Activated naive CD8-positive, alpha-beta T cell treated with anti-CD3 and anti-CD28 coated beads, Interleukin-2, amount 10 ng/mL, durations not matched to agents 7 days and 5 days (primary cell): Measurements from ENCODE around the gene HTR2A. TPM values are rescaled to one million over a fixed set of nuclear protein-coding genes. Genes with fewer than 3 reads are reported as not detected.
A peak's percentile ranks its signal among the peaks of the same experiment; 100 is the strongest.
"Not testable (repeated sequence)": the region's sequence is repeated elsewhere in the genome, so short reads cannot be mapped to it uniquely, and the experiment has no call there.

Experiments used
- ATAC-seq: fragments of 150-1000 bp; cut with Tn5 transposase; one replicate; pipeline ENCODE4 v1.10.0; 2021; ENCODE audit warnings: low read depth, moderate library complexity
- POLR2A ChIA-PET: fragments of 350-600 bp; sonication (Branson Sonifier 250); formaldehyde crosslinking; loops from one replicate; lab custom pipeline; 2021; ENCODE audit warnings: antibody characterized with exemption; lab: Charles Lee
- DNase-seq: peaks from one replicate; pipeline ENCODE4 v3.0.0; 2021
- H3K27ac Mint-ChIP-seq: one replicate; pipeline ENCODE4 v1.8.0; 2022; ENCODE audit warnings: mild to moderate bottlenecking, mixed read lengths
- H3K27me3 Mint-ChIP-seq: one replicate; pipeline ENCODE4 v1.8.0; 2022; ENCODE audit warnings: mild to moderate bottlenecking, moderate library complexity, mixed read lengths
- H3K36me3 Mint-ChIP-seq: one replicate; pipeline ENCODE4 v1.8.0; 2021; ENCODE audit warnings: mild to moderate bottlenecking, mixed read lengths
- H3K4me1 Mint-ChIP-seq: one replicate; pipeline ENCODE4 v1.8.0; 2021; ENCODE audit warnings: mixed read lengths
- H3K4me3 Mint-ChIP-seq: one replicate; pipeline ENCODE4 v1.8.0; 2022; ENCODE audit warnings: mild to moderate bottlenecking, moderate library complexity, mixed read lengths
- H3K9me3 Mint-ChIP-seq: one replicate; pipeline ENCODE4 v1.8.0; 2021; ENCODE audit warnings: mixed read lengths
- total RNA-seq, 2 experiments: library from RNA; stranded (reverse); gene quantifications; one replicate each; pipeline ENCODE4 v1.2.3, GENCODE V29; 2021

Gene HTR2A
- total RNA-seq, 2 experiments from 2014 or later, result not detected

DNA sequence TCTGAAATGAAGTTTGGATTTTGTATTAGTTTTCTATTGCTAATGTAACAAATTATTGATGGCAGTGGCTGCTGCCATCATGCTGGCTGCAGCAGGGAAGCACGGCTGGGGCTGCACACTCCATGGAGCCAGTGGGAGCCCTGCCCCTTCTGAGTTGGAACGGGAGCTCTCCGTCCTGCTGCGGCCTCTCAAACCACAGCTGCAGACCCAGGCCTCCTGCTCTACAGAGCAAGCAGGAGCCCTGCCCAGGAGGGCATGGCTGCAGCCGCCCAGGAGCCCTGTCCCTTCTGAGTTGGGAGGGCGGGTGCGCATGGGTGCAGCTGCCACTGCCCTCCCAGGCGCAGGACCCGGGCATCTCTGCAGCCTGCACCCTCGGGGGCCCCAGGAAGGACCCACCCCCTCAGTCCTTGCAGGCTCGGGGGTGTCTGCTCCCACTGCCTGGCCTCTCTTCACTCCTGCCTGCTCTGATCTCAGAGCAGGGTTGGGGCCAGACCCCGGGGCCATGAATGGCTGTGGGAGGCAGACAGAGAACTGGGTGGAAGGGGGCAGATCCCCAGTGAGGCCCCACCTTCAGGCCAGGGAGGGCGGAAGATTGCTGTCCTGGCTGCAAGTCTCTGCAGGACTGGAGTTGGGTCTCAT is 78.9 kb downstream of the HTR2A start:
- ATAC-seq (no peak), DNase-seq (no peak)
- Mint-ChIP-seq H3K27me3 (peaks cover 22% of the 10 kb centered on the region), H3K36me3 (peaks cover 1% of the 10 kb centered on the region), H3K9me3 (peaks cover 4% of the 10 kb centered on the region), H3K4me3 (no peak overlapping the region), H3K27ac (no peak overlapping the region), H3K4me1 (peaks cover 2% of the 10 kb centered on the region)
- POLR2A ChIA-PET, result no interaction called here

DNA sequence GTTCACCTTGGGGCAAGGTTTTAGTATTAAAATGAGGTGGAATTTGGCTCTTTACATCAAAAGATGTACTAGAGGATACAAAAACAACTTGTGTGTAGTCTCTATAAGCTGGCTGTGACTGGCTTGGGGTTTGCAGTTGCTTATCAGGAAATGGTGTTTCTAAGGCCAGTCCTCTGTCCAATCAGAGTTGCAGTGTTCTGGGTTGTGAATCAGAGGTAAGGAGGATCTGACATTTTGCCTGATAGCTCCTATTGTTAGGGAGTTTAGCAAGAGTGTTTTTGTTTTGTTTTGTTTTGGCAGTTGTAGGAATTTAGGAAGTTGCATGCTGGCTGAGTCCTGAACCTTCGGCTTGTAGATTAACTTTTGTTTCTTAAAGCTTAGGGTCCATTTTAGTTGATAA is 79.8 kb downstream of the HTR2A start:
- POLR2A ChIA-PET, result no interaction called here
- no peak for DNase-seq
- H3K27me3 Mint-ChIP-seq, result peaks cover 22% of the 10 kb centered on the region
- H3K36me3 Mint-ChIP-seq, result peaks cover 8% of the 10 kb centered on the region
- peaks cover 10% of the 10 kb centered on the region for H3K9me3 Mint-ChIP-seq
- no peak for ATAC-seq
- no peak overlapping the region for H3K4me3 Mint-ChIP-seq
- H3K27ac Mint-ChIP-seq, result no peak overlapping the region
- peaks cover 2% of the 10 kb centered on the region for H3K4me1 Mint-ChIP-seq

DNA sequence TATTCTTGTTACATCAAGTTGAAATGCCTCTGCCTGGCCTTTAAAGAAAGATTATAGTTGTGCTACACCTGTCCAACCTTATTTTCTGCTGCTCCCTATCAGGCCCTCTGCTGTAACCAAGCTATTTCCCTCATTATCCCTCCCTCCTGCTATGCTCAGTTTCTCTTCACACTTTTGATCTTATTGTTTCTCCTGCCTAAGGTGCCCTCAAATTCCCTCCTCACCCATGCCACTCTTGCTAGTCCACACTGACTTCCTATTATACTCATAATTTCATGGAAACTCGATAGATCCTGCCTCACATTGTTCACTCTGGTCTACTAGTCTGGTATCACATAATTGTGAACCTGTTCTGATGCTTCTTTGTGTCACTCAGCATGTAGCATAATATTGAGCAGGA is 80.5 kb downstream of the HTR2A start:
- Mint-ChIP-seq H3K4me1 (peaks cover 2% of the 10 kb centered on the region), H3K27ac (no peak overlapping the region), H3K4me3 (no peak overlapping the region), H3K27me3 (peaks cover 22% of the 10 kb centered on the region), H3K9me3 (peaks cover 12% of the 10 kb centered on the region), H3K36me3 (peaks cover 10% of the 10 kb centered on the region)
- ATAC-seq (no peak), DNase-seq (no peak)
- POLR2A ChIA-PET, result no interaction called here

- POLR2A ChIA-PET, result no interaction called here
- H3K27me3 Mint-ChIP-seq, result peaks cover 21% of the 10 kb centered on the region
- H3K4me1 Mint-ChIP-seq, result no peaks in the 10 kb centered on the region
- no peak overlapping the region for H3K27ac Mint-ChIP-seq
- DNase-seq, result no peak
- H3K36me3 Mint-ChIP-seq, result peaks cover 10% of the 10 kb centered on the region
- ATAC-seq, result no peak
- peaks cover 15% of the 10 kb centered on the region for H3K9me3 Mint-ChIP-seq
- no peak overlapping the region for H3K4me3 Mint-ChIP-seq
Measured at GRCh38 chr13:46812301-46812797, 84.5 kb downstream of the HTR2A start.

DNA sequence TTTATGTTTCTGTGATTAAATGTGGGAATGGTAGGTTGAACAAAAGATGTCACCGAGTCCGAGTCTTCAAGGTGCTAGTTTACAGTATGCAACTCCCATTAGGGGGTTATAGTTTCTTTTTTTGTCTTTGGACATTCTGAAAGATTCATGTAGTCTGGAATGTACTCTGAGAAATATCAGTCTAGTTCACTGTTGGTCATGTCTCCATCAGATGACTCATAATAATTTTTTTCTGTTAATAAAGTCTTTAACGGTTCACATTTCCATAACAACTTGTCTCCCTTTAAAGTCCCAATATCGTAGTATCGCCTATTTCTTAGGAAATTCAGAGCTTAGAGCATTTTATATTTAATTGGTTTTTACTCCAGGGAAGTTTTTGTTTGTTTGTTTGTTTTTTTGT is 86.4 kb downstream of the HTR2A start:
- Mint-ChIP-seq H3K4me3 (no peak overlapping the region), H3K27me3 (peaks cover 34% of the 10 kb centered on the region), H3K27ac (no peak overlapping the region), H3K9me3 (peaks cover 15% of the 10 kb centered on the region), H3K36me3 (peaks cover 10% of the 10 kb centered on the region), H3K4me1 (no peaks in the 10 kb centered on the region)
- POLR2A ChIA-PET, result no interaction called here
- no peak for ATAC-seq
- no peak for DNase-seq

DNA sequence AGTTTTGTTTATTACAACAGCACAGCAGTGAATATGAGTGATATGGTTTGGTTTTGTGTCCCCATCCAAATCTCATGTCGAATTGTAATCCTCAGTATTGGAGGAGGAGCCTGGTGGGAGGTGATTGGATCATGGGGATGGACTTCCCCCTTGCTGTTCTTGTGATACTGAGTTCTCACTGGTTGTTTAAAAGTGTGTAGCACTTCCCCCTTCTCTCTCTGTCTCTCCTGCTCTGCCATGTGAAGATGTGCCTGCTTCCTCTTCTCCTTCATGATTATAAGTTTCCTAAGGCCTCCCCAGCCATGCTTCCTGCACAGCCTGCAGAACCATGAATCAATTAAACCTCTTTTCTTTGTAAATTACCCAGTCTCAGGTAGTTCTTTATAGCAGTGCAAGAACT is 91.9 kb downstream of the HTR2A start:
- H3K4me3 Mint-ChIP-seq, H3K4me1 Mint-ChIP-seq, DNase-seq, H3K9me3 Mint-ChIP-seq, ATAC-seq, H3K36me3 Mint-ChIP-seq, POLR2A ChIA-PET, H3K27ac Mint-ChIP-seq: not testable (repeated sequence)
- peaks cover 23% of the 10 kb centered on the region for H3K27me3 Mint-ChIP-seq

GRCh38 chr13:46804391-46804815 is 92.5 kb downstream of the HTR2A start:
- Mint-ChIP-seq H3K27me3 (peaks cover 19% of the 10 kb centered on the region), H3K36me3 (no peaks in the 10 kb centered on the region), H3K27ac (no peak overlapping the region), H3K4me3 (no peak overlapping the region), H3K4me1 (no peaks in the 10 kb centered on the region), H3K9me3 (no peaks in the 10 kb centered on the region)
- no peak for ATAC-seq
- no peak for DNase-seq
- POLR2A ChIA-PET, result no interaction called here

- no peaks in the 10 kb centered on the region for H3K36me3 Mint-ChIP-seq
- H3K27me3 Mint-ChIP-seq, result peaks cover 19% of the 10 kb centered on the region
- DNase-seq (no peak), ATAC-seq (no peak)
- no peaks in the 10 kb centered on the region for H3K4me1 Mint-ChIP-seq
- no peak overlapping the region for H3K4me3 Mint-ChIP-seq
- no peaks in the 10 kb centered on the region for H3K9me3 Mint-ChIP-seq
- H3K27ac Mint-ChIP-seq, result no peak overlapping the region
- POLR2A ChIA-PET, result no interaction called here
Measured at GRCh38 chr13:46803586-46803985, 93.3 kb downstream of the HTR2A start.

- no peak for DNase-seq
- H3K4me1 Mint-ChIP-seq, result peaks cover 6% of the 10 kb centered on the region
- POLR2A ChIA-PET, result no interaction called here
- H3K9me3 Mint-ChIP-seq, result no peaks in the 10 kb centered on the region
- no peak overlapping the region for H3K4me3 Mint-ChIP-seq
- peaks cover 8% of the 10 kb centered on the region for H3K27me3 Mint-ChIP-seq
- no peaks in the 10 kb centered on the region for H3K36me3 Mint-ChIP-seq
- H3K27ac Mint-ChIP-seq, result no peak overlapping the region
- no peak for ATAC-seq
Measured at GRCh38 chr13:46801858-46802257, 95.0 kb downstream of the HTR2A start.

GRCh38 chr13:46799139-46799538 is 97.7 kb downstream of the HTR2A start:
- no peak overlapping the region for H3K27ac Mint-ChIP-seq
- H3K4me1 Mint-ChIP-seq, result peaks cover 20% of the 10 kb centered on the region
- no peak overlapping the region for H3K4me3 Mint-ChIP-seq
- H3K9me3 Mint-ChIP-seq, result no peaks in the 10 kb centered on the region
- no peaks in the 10 kb centered on the region for H3K27me3 Mint-ChIP-seq
- DNase-seq (no peak), ATAC-seq (no peak)
- POLR2A ChIA-PET, result no interaction called here
- H3K36me3 Mint-ChIP-seq, result peaks cover 5% of the 10 kb centered on the region

GRCh38 chr13:46797501-46798237 is 99.2 kb downstream of the HTR2A start:
- no peaks in the 10 kb centered on the region for H3K27me3 Mint-ChIP-seq
- no peak for DNase-seq
- H3K4me3 Mint-ChIP-seq, result peak overlapping the region; percentile 93
- H3K36me3 Mint-ChIP-seq, result peaks cover 14% of the 10 kb centered on the region
- no peak for ATAC-seq
- peak overlapping the region; percentile 98 for H3K27ac Mint-ChIP-seq
- POLR2A ChIA-PET, result no interaction called here
- H3K9me3 Mint-ChIP-seq, result no peaks in the 10 kb centered on the region
- H3K4me1 Mint-ChIP-seq, result peaks cover 29% of the 10 kb centered on the region

GRCh38 chr13:46796515-46797474 is 100.1 kb downstream of the HTR2A start, which contains the start of gene ESD:
Gene ESD, minus strand, starts transcription at chr13:46797161. Its CDS starts 5,748 bp downstream, at chr13:46791413.
- POLR2A ChIA-PET, result interaction anchor here (1.0 to 1.4 kb wide), 2 partner anchors 20 to 244 kb away, joined by 3 read pairs; partner anchors contain the start of gene LRCH1
- Mint-ChIP-seq H3K4me3 (peak within 1 kb of the TSS; percentile 93), H3K27ac (peak within 1 kb of the TSS; percentile 98), H3K4me1 (peaks cover 29% of the 10 kb centered on the region), H3K27me3 (no peaks in the 10 kb centered on the region), H3K36me3 (peaks cover 14% of the 10 kb centered on the region), H3K9me3 (no peaks in the 10 kb centered on the region)
- peak; percentile 92 for DNase-seq
- peak; percentile 91 for ATAC-seq

- H3K4me1 Mint-ChIP-seq, result peaks cover 29% of the 10 kb centered on the region
- DNase-seq, result no peak
- no peaks in the 10 kb centered on the region for H3K9me3 Mint-ChIP-seq
- H3K36me3 Mint-ChIP-seq, result peaks cover 14% of the 10 kb centered on the region
- POLR2A ChIA-PET, result interaction anchor here (1.0 to 1.4 kb wide), 2 partner anchors 20 to 243 kb away, joined by 3 read pairs; partner anchors contain the start of gene LRCH1
- no peaks in the 10 kb centered on the region for H3K27me3 Mint-ChIP-seq
- peak overlapping the region; percentile 93 for H3K4me3 Mint-ChIP-seq
- no peak for ATAC-seq
- H3K27ac Mint-ChIP-seq, result peak overlapping the region; percentile 98
Measured at GRCh38 chr13:46796129-46796514, 100.7 kb downstream of the HTR2A start.
